HG02852 (cell line): ENCODE measurements around the gene SLC25A39.

Experiments
- ATAC-seq: cut with Tn5 transposase; IDR thresholded peaks from one replicate; pipeline ENCODE4 v1.9.1; 2021; ENCODE audit warnings: mild to moderate bottlenecking, moderate library complexity; ENCODE audit not compliant: unreplicated experiment

SLC25A39 gene

DNA sequence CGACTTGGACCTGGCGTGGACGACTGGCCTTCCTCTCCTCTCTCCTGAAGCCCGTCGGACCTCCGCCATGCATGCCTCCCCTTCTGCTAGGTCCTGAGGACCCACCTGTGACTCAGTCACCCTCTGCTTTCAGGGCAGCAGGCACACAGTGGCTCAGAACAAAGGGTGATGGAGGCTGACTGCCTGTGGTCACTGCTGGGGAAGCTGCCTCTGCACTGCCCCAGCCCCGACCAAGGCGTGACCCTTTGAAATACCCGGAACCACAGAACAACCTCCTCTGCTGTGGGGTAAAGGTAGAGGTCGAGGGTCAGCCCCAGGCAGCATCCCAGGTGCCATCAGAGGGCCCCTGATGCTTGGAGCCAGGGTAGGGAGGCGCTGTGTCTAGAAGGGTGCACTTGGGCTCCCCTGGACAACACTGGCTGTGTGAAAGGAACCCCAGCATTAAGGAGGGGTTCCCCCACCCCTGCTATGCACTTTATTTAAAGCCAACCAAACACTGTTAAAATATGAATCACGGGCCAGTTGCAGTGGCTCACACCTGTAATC lies 44.2 kb downstream of the SLC25A39 start:
- no peak for ATAC-seq

DNA sequence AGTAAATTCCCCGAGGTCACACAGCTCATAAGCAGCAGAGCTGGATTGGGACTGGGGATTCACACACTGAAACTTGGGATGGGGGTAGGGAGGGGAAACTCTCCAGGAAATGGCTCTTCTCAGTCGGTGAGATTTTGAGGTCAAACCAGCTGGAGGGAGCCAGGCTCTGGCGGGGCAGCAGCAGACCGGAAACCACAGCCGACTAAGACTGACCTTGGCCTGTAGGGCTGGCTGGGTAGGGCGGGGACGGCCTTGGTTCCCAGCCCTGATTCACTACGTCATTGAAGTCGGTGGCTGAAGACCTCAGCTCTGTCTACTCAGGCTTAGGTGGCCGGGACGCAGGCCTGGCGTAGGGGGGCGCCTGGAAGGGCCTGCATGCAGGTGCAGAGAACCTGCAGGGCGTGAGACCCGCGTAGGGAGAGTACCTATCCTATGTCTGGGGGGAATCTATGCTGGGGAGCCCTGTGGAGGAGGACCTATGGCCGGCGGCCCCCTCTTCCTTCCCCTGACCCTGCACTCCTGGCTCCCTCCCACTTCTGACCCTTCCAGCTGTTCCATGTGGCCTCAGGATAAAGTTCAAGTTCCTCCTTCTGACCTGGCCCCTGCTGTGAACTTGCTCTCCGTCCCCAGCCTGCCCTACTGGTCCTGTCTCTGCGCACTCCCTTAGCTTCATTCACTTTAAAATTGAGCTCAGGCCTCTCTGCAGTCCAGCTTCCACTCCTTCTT lies 44.8 kb downstream of the SLC25A39 start:
- peak; percentile 74 for ATAC-seq

DNA sequence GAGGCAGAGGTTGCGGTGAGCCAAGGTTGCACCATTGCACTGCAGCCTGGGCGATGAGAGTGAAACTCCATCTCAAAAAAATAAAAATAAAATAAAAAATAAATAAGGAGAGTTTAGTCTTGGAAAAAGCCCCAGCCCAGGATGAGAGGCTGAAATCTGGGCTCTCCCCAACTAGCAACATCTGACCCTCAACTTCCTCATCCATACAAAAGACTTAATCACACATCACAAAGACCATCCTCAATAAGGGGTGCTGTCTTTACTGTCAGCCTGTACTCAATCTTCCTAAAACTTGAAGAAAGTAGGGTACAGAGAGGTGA lies 45.3 kb downstream of the SLC25A39 start:
- ATAC-seq, result no peak

DNA sequence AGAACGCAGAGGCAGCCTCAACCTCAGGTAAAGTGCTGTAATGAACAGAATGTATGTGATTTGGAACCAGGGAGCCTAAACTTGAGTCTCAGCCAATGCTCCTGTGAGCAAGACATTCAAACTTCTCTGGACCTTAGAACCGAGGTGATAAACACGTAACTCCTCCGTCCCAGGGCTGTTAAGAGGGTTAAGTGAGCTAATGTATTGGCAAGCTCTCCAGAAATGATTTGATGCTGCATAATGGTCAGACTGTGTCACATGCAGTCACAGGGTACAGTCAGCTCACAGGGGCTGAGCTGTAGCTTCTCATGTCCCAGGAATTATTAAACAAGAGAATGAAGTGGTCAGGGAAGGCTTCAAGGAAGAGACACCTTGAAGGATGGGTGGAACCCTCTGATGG lies 46.6 kb downstream of the SLC25A39 start:
- no peak for ATAC-seq

DNA sequence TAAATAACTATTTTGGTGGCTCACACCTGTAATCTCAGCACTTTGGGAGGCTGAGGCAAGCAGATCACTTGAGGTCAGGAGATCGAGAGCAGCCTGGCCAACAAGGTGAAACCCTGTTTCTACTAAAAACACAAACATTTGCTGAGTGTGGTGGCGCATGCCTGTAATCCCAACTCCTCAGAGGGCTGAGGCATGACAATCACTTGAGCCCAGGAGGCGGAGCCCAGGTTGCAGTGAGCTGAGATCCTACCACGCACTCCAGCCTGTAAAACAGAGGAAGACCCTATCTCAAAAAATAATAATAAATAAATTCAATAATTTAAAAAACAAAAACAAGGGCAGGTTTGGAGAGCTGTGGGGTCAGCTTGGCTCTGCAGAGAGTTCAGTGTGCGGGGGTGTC lies 51.0 kb downstream of the SLC25A39 start:
- ATAC-seq, result no peak

DNA sequence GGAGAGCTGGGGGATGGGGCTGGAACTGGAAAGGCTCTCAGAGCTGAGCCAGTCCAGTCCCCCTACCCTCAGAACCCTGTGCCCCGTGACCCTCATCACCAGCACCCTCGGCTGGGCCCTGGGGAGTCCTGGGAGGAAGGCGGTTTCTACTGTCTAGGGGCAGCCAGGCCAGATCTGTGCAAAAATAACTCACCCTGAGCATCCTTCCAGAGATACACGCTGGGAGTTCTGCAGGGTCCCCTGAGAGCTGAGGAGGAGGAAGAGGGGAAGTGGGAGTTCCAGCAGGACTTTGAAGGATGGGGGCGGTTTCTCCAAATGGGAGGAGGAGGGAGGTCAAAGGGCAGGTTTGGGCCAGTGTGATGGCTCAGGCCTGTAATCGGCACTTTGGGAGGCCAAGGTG lies 51.7 kb downstream of the SLC25A39 start:
- ATAC-seq, result no peak

DNA sequence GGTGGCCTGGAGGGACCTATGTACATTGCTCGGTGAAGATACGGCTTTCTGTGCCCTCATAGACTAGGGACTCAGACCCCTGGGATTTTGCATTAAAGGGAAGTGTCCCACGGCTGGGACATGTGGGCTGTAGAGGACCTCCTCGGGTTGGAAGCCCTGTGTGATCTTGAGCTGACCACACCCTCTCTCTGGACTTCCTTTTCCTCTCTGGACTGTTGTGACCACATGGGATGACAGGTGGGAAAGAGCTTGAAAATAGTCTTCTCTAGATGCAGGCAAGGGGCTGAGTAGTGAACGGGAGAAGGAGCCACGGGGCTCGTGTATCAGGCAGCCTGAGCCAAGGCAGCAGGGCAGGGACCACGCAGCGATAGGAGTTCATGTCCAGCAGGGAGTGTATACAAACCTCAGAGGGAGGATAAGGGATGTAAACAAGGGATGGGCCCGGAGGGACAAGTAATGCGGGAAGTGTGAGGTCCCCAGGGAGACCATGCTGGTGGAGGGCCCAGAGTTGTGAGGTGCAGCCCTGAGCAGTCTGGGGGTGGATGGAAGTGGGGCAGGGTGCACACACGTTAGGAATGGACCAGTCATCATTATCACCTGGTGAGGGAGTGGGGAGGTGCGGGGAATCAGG lies 52.2 kb downstream of the SLC25A39 start:
- ATAC-seq, result no peak
